CD4-positive, alpha-beta T cell treated with Interferon gamma for 1 hour (primary cell): ENCODE data around the gene CNFN.

Source experiments
- DNase-seq: peaks from one replicate; pipeline ENCODE4 v3.0.0-alpha.2; 2020

Gene CNFN

GRCh38 chr19:42370626-42371175 is 19.4 kb downstream of the CNFN start:
- DNase-seq, result no peak

- DNase-seq, result no peak
Measured at GRCh38 chr19:42370068-42370520, 20.0 kb downstream of the CNFN start.

GRCh38 chr19:42369433-42370067 is 20.5 kb downstream of the CNFN start:
- no peak for DNase-seq

GRCh38 chr19:42368765-42369164 is 21.3 kb downstream of the CNFN start:
- DNase-seq, result no peak

- no peak for DNase-seq
Measured at GRCh38 chr19:42368360-42368759, 21.7 kb downstream of the CNFN start.

GRCh38 chr19:42367929-42368328 is 22.2 kb downstream of the CNFN start:
- DNase-seq, result no peak

- no peak for DNase-seq
Measured at GRCh38 chr19:42366673-42367072, 23.4 kb downstream of the CNFN start.

GRCh38 chr19:42363614-42364346 is 26.3 kb downstream of the CNFN start:
- DNase-seq, result peak; percentile 46

GRCh38 chr19:42362891-42363440 is 27.1 kb downstream of the CNFN start:
- no peak for DNase-seq

GRCh38 chr19:42362342-42362741 is 27.8 kb downstream of the CNFN start:
- no peak for DNase-seq

- DNase-seq, result no peak
Measured at GRCh38 chr19:42361545-42361910, 28.6 kb downstream of the CNFN start.

- DNase-seq, result no peak
Measured at GRCh38 chr19:42360787-42361544, 29.1 kb downstream of the CNFN start.

- DNase-seq, result no peak
Measured at GRCh38 chr19:42357290-42357689, 32.8 kb downstream of the CNFN start.

- no peak for DNase-seq
Measured at GRCh38 chr19:42356686-42357085, 33.4 kb downstream of the CNFN start.

- no peak for DNase-seq
Measured at GRCh38 chr19:42355896-42356295, 34.2 kb downstream of the CNFN start.

GRCh38 chr19:42353341-42354015 is 36.6 kb downstream of the CNFN start:
- DNase-seq, result no peak

GRCh38 chr19:42352301-42353259 is 37.5 kb downstream of the CNFN start:
- peak; percentile 38 for DNase-seq

- no peak for DNase-seq
Measured at GRCh38 chr19:42351079-42351735, 38.9 kb downstream of the CNFN start.

- no peak for DNase-seq
Measured at GRCh38 chr19:42350417-42350816, 39.7 kb downstream of the CNFN start.

- DNase-seq, result no peak
Measured at GRCh38 chr19:42349378-42350107, 40.6 kb downstream of the CNFN start.
